ENCODE data around the gene CORO6. TPM values are rescaled to one million over a fixed set of nuclear protein-coding genes. Genes with fewer than 3 reads are reported as not detected.

Gene CORO6
- total and polyA plus RNA-seq, 10 of the 15 experiments (the other 5 are each of a cell fraction or from before 2014, with no cell fraction given) = 0.26 to 5.0 (median 1.7) TPM; not detected in 1

DNA sequence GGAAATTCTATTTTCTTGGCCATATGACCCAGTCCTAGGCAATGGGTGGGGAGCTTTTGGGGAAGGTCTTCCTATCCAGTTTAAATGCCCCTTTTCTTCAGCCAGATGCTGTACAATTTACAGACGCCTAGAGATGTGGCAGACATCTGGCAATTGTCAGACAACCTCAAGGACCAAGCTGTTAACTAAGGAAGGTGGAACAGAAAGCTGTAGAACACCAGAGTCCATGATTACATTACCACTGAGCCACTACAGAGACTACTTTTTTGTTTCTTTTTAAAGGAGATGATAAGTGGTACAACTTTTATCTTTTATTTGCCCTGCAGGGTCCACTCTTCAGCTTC lies 21.1 kb upstream of the CORO6 start:
- Histone ChIP-seq H3K4me1 (ENCODE audit: control insufficient read depth, insufficient read depth, low read length) (peaks cover 3% of the 10 kb centered on the region), H3K79me2 (ENCODE audit: control insufficient read depth, insufficient read depth, low read length) (no peaks in the 10 kb centered on the region), H3K9me3 (replicated peaks; ENCODE audit: control insufficient read depth, insufficient read depth, low read length) (no peaks in the 10 kb centered on the region), H3K27ac (ENCODE audit: control insufficient read depth, insufficient read depth) (no peak overlapping the region), H3K4me3 (no peak overlapping the region), H3K4me2 (ENCODE audit: control insufficient read depth, insufficient read depth) (no peak overlapping the region), H4K20me1 (ENCODE audit: control insufficient read depth, insufficient read depth) (no peaks in the 10 kb centered on the region), H3K36me3 (ENCODE audit: control insufficient read depth in 2 of 2, insufficient read depth in 2 of 2, low read length in 1 of 2) (peaks cover 4 to 24% of the 10 kb centered on the region in 2 experiments; a peak in 3 of 4 replicates), H3K27me3 (replicated peaks in 1 of 2; ENCODE audit: control insufficient read depth in 2 of 2, insufficient read depth in 2 of 2, low read length in 1 of 2) (no peaks in the 10 kb centered on the region), H2AFZ (ENCODE audit: control insufficient read depth, low read depth, low read length) (no peak overlapping the region), H3K9ac (ENCODE audit: control insufficient read depth, insufficient read depth, low read length) (no peak overlapping the region)
- FAIRE-seq (no peak), DNase-seq (ENCODE audit: low read depth, low spot score) (no peak), ATAC-seq (no peak)
- no TSS peak for BruUV-seq (replicated peaks)
- intact Hi-C loops (cut with micrococcal nuclease; ENCODE audit: unreplicated experiment) = no loop called here
- TF ChIP-seq, protein P1, sequence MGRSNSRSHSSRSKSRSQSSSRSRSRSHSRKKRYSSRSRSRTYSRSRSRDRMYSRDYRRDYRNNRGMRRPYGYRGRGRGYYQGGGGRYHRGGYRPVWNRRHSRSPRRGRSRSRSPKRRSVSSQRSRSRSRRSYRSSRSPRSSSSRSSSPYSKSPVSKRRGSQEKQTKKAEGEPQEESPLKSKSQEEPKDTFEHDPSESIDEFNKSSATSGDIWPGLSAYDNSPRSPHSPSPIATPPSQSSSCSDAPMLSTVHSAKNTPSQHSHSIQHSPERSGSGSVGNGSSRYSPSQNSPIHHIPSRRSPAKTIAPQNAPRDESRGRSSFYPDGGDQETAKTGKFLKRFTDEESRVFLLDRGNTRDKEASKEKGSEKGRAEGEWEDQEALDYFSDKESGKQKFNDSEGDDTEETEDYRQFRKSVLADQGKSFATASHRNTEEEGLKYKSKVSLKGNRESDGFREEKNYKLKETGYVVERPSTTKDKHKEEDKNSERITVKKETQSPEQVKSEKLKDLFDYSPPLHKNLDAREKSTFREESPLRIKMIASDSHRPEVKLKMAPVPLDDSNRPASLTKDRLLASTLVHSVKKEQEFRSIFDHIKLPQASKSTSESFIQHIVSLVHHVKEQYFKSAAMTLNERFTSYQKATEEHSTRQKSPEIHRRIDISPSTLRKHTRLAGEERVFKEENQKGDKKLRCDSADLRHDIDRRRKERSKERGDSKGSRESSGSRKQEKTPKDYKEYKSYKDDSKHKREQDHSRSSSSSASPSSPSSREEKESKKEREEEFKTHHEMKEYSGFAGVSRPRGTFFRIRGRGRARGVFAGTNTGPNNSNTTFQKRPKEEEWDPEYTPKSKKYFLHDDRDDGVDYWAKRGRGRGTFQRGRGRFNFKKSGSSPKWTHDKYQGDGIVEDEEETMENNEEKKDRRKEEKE (IDR thresholded peaks at IDR 0.05) = no peak
- no peak for TF ChIP-seq MTA3 (IDR thresholded peaks at IDR 0.05; ENCODE audit: borderline replicate concordance, low read length)
- TF ChIP-seq RB1 (IDR thresholded peaks at IDR 0.05; ENCODE audit: borderline replicate concordance) = no peak
- TF ChIP-seq, protein P2, sequence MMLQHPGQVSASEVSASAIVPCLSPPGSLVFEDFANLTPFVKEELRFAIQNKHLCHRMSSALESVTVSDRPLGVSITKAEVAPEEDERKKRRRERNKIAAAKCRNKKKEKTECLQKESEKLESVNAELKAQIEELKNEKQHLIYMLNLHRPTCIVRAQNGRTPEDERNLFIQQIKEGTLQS (IDR thresholded peaks at IDR 0.05; ENCODE audit: borderline replicate concordance, extremely low read depth, low read depth, low read length) = no peak
- TF ChIP-seq, protein P3, sequence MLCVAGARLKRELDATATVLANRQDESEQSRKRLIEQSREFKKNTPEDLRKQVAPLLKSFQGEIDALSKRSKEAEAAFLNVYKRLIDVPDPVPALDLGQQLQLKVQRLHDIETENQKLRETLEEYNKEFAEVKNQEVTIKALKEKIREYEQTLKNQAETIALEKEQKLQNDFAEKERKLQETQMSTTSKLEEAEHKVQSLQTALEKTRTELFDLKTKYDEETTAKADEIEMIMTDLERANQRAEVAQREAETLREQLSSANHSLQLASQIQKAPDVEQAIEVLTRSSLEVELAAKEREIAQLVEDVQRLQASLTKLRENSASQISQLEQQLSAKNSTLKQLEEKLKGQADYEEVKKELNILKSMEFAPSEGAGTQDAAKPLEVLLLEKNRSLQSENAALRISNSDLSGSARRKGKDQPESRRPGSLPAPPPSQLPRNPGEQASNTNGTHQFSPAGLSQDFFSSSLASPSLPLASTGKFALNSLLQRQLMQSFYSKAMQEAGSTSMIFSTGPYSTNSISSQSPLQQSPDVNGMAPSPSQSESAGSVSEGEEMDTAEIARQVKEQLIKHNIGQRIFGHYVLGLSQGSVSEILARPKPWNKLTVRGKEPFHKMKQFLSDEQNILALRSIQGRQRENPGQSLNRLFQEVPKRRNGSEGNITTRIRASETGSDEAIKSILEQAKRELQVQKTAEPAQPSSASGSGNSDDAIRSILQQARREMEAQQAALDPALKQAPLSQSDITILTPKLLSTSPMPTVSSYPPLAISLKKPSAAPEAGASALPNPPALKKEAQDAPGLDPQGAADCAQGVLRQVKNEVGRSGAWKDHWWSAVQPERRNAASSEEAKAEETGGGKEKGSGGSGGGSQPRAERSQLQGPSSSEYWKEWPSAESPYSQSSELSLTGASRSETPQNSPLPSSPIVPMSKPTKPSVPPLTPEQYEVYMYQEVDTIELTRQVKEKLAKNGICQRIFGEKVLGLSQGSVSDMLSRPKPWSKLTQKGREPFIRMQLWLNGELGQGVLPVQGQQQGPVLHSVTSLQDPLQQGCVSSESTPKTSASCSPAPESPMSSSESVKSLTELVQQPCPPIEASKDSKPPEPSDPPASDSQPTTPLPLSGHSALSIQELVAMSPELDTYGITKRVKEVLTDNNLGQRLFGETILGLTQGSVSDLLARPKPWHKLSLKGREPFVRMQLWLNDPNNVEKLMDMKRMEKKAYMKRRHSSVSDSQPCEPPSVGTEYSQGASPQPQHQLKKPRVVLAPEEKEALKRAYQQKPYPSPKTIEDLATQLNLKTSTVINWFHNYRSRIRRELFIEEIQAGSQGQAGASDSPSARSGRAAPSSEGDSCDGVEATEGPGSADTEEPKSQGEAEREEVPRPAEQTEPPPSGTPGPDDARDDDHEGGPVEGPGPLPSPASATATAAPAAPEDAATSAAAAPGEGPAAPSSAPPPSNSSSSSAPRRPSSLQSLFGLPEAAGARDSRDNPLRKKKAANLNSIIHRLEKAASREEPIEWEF (IDR thresholded peaks at IDR 0.05; ENCODE audit: insufficient replicate concordance, low read depth, low read length) = no peak
- TF ChIP-seq SRF (IDR thresholded peaks at IDR 0.05; ENCODE audit: low read depth in 2 of 2, low read length in 2 of 2) = no peak
- TF ChIP-seq SMC3 (IDR thresholded peaks at IDR 0.05; ENCODE audit: borderline replicate concordance, low read length) = no peak
- TF ChIP-seq, protein P4, sequence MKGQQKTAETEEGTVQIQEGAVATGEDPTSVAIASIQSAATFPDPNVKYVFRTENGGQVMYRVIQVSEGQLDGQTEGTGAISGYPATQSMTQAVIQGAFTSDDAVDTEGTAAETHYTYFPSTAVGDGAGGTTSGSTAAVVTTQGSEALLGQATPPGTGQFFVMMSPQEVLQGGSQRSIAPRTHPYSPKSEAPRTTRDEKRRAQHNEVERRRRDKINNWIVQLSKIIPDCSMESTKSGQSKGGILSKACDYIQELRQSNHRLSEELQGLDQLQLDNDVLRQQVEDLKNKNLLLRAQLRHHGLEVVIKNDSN (IDR thresholded peaks at IDR 0.05; ENCODE audit: borderline replicate concordance, extremely low read length, insufficient read depth, low read depth, low read length) = no peak
- TF ChIP-seq, protein P5, sequence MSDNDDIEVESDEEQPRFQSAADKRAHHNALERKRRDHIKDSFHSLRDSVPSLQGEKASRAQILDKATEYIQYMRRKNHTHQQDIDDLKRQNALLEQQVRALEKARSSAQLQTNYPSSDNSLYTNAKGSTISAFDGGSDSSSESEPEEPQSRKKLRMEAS (IDR thresholded peaks at IDR 0.05; ENCODE audit: low read depth, low read length) = no peak
- no peak for TF ChIP-seq SREBF2 (IDR thresholded peaks at IDR 0.05; ENCODE audit: low read length)
- no peak for TF ChIP-seq SUPT20H (IDR thresholded peaks at IDR 0.05; ENCODE audit: borderline replicate concordance, control insufficient read depth, low read depth, low read length)
- TF ChIP-seq FOXM1 (IDR thresholded peaks at IDR 0.05; ENCODE audit: low read depth, low read length) = no peak
- no peak for TF ChIP-seq CREM (IDR thresholded peaks at IDR 0.05; ENCODE audit: low read depth)
- RAD21 ChIA-PET (ENCODE audit: unreplicated experiment) = interaction anchor here (8.9 kb wide), 1 partner anchor 135 kb away, joined by 133 read pairs; no protein-coding TSS in a partner anchor
- POLR2A ChIA-PET = interaction anchor here (0.6 kb wide), 1 partner anchor 110 kb away, joined by 4 read pairs; no protein-coding TSS in a partner anchor
- SMC1A ChIA-PET (ENCODE audit: uncharacterized antibody, unreplicated experiment) = interaction anchor here (9.0 kb wide), 1 partner anchor 134 kb away, joined by 94 read pairs; no protein-coding TSS in a partner anchor
- CTCF ChIA-PET = interaction anchor here (0.9 to 6.6 kb wide), 3 partner anchors 19 to 135 kb away, joined by 3 to 112 read pairs (median 4); no protein-coding TSS in a partner anchor
- in situ Hi-C loops (cut with MboI) = loop anchor here (5.0 kb wide), 1 partner anchor 134 kb away; no protein-coding TSS in a partner anchor
- 93% methylated on average over 1 of the region's 1 CpG for WGBS (ENCODE audit: insufficient coverage, insufficient replicate concordance, low lambda C conversion rate, missing lambda C conversion rate)
